IPS-18c (cell line): ENCODE results near the gene CACNA1C.
"Not testable (repeated sequence)": the region's sequence is repeated elsewhere in the genome, so short reads cannot be mapped to it uniquely, and the experiment has no call there.

Source experiments
- H3K4me3 ChIP-seq: 2 replicates; pipeline ENCODE4 v1.7.0; 2013; ENCODE audit warnings: low read depth, mild to moderate bottlenecking, low read length, moderate library complexity; ENCODE audit not compliant: insufficient read depth
- H3K9me3 ChIP-seq: one replicate; pipeline ENCODE4 v1.6.1; 2013; ENCODE audit warnings: mild to moderate bottlenecking, low read length, moderate library complexity; ENCODE audit not compliant: control insufficient read depth, insufficient read depth

The CACNA1C gene

DNA sequence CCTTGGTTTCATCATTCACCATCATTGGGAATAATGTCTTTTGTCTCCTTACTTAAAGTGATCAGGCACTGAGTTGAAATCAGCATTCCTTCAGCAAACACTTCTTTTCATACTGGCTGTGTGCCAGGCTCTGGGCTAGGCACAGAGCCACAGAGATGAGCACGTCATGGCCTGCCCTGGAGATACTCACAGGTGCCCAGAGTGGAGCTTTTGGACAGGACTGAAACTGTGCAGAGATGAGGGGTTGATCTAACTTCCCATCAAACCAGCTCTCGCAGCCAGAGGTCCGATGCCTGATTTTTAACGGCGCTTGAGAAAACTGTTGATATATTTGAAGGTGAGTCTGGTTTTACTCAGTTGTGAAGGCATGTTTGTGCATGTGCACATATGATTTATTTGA is 43.1 kb downstream of the CACNA1C start:
- Histone ChIP-seq H3K4me3 (no peak overlapping the region), H3K9me3 (no peaks in the 10 kb centered on the region)

- H3K9me3 ChIP-seq, result no peaks in the 10 kb centered on the region
- no peak overlapping the region for H3K4me3 ChIP-seq
Observed at GRCh38 chr12:2097617-2098016, 44.8 kb downstream of the CACNA1C start.

GRCh38 chr12:2098852-2099251 is 46.1 kb downstream of the CACNA1C start:
- no peak overlapping the region for H3K4me3 ChIP-seq
- H3K9me3 ChIP-seq, result no peaks in the 10 kb centered on the region

GRCh38 chr12:2099595-2099994 is 46.8 kb downstream of the CACNA1C start:
- no peaks in the 10 kb centered on the region for H3K9me3 ChIP-seq

GRCh38 chr12:2101359-2101758 is 48.6 kb downstream of the CACNA1C start:
- Histone ChIP-seq H3K9me3 (no peaks in the 10 kb centered on the region), H3K4me3 (no peak overlapping the region)

More at GRCh38 chr12:2099595-2099994, 46.8 kb downstream of the CACNA1C start:
- no peak overlapping the region for H3K4me3 ChIP-seq

- H3K9me3 ChIP-seq, result no peaks in the 10 kb centered on the region
- no peak overlapping the region for H3K4me3 ChIP-seq
Observed at GRCh38 chr12:2101771-2102170, 49.0 kb downstream of the CACNA1C start.

DNA sequence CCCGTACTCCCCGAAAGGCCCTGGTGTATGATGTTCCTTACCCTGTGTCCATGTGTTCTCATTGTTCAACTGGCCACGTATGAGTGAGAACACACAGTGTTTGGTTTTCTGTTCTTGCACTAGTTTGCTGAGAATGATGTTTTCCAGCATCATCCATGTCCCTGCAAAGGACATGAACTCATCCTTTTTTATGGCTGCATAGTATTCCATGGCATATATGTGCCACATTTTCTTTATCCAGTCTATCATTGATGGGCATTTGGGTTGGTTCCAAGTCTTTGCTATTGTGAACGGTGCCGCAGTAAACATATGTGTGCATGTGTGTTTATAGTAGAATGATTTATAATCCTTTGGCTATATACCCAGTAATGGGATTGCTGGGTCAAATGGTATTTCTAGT is 49.9 kb downstream of the CACNA1C start:
- not testable (repeated sequence) for H3K9me3 ChIP-seq, H3K4me3 ChIP-seq

DNA sequence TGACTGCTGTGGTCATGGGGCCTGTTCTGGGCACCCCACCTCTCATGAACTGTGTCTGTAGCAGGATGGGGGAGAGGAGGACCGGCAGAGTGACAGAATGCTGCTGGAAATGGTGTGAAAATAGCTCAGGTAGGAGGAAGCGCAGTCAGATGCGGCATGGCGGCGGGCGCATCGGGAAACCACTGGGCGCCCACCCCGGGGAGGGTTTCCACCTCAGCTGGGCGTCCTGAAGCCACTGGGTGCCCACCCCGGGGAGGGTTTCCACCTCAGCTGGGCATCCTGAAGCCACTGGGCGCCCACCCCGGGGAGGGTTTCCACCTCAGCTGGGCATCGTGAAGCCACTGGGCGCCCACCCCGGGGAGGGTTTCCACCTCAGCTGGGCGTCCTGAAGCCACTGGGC is 52.6 kb downstream of the CACNA1C start:
- H3K4me3 ChIP-seq, H3K9me3 ChIP-seq: not testable (repeated sequence)

DNA sequence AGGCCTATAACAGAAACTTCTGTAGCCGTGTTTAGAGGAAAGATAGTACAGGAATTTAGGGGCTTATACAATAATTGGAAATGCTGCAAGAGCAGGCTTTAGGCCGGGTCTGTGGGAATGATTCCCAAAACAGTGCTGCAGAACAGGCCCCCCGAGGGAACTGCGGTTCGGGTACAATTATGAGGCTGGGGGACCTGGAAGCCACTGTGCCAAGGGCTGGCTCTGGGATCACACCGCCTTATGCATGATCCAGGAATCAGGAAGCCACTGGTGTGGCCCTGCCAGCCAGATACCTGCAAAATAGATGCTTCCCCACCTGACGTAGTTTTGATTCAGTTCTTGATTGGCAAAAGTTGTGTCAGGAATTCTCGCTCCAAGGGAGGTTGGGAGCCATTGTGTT is 55.4 kb downstream of the CACNA1C start:
- Histone ChIP-seq H3K9me3 (no peaks in the 10 kb centered on the region), H3K4me3 (no peak overlapping the region)

GRCh38 chr12:2108975-2109671 is 56.3 kb downstream of the CACNA1C start:
- Histone ChIP-seq H3K9me3 (no peaks in the 10 kb centered on the region), H3K4me3 (no peak overlapping the region)

DNA sequence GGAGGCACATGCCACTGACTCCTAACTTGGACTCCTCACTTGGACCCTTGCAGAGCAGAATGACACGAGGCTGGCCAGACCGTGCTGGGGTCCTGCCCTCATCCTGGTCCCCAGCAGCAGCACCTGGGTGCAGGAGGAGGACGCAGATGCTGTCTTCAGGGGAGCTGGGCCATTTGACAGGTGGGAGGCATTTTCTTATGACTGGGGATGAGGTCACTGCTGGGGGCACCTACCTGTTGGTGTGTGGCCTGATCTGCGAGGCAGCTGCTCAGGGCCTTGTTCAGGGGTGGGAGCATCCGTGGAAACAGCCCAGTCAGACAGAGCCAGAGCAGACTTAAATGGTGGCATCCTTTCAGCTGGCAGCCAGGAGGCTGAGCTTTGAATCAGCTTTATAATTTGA is 57.3 kb downstream of the CACNA1C start:
- no peak overlapping the region for H3K4me3 ChIP-seq
- H3K9me3 ChIP-seq, result no peaks in the 10 kb centered on the region

DNA sequence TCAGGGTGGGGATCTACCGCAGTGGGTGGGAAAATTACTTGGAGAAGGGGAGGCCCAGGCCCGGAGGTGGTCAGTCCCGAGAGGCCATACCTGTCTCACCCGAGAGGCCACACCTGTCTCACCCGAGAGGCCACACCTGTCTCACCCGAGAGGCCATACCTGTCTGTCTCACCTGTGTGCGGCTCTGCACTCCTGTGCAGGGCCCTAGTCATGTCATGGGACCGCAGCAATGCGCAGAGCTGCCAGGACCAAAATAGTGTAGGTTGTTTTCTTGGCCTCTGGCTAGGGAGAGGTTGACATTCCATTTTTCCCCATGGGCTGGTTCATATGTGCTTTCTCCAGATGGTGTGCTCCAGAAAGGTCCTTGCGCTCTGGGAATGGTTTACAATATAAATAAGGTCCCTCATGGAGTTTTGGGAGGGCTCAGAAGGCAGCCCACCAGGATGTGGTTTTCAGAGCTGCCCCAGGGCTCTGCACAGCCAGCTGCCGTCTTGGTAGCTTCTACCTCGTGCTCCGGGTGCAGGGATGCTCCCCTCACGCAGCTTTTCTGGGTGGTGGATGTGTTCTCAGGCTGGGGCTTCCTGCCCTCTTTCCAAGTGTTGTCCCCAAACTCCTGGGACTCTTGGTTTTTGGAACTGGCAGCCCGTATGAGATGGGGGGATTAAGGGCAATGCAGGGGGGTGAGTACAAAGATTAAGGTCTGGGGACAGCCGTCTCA is 58.2 kb downstream of the CACNA1C start:
- no peak overlapping the region for H3K4me3 ChIP-seq
- no peaks in the 10 kb centered on the region for H3K9me3 ChIP-seq

- H3K4me3 ChIP-seq, result no peak overlapping the region
- H3K9me3 ChIP-seq, result no peaks in the 10 kb centered on the region
Observed at GRCh38 chr12:2111826-2112225, 59.0 kb downstream of the CACNA1C start.

DNA sequence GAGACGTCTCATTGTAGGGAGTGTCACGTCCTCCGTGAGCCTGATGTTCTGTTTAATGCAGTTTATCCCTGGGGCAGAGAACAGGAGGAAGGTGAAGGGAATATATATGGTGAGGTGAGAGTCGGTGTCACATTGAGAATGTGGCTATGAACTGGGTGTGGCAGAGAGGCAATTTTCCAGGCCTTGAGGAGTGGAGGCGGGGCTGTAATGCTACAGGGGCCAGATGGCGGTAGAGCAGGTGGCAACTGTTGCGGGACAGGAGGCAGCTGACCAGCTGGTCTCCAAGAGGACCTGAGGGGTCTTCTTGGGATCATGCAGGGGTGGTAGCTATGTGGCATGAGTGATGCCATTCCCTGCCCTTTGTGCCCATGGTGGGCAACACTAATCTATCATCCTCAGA is 59.6 kb downstream of the CACNA1C start:
- H3K9me3 ChIP-seq, result no peaks in the 10 kb centered on the region
- H3K4me3 ChIP-seq, result no peak overlapping the region

DNA sequence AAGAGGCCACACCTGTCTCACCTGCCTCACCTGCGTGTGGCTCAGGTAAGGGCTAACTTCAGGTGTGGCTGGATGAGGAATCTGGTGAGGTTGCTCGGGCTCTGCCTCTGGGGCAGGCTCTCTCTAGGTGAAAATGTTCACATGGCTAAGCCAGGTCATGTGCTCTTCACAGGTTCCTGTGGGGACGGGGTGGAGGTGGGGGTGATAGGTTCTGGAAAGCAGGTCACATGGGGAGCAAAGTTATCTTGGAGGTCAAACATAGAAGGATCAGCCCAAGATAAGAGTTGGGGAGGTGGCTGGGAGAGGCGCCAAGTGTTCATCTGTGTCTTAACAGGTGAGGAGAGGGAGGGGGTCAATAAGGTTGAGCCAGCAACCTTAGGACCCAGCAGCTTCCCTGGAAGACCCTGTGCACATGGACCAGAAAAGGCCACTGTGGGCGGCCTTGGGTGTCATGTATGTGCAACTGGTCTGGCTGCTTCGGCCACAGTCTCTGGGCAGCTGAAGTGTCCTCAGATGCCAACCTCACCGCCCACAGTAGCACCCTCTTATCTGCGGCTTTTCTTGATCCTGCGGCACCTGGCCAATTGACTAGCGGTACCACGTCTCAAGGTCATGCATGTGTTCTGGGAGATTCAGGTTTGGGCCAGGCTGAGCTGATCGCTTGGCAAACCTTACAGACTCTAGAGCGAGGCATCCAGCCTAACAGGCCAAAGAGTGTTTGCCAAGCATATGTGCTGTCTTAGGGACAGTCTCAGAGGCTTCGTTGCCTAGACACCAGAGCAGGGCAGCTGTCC is 60.5 kb downstream of the CACNA1C start:
- H3K4me3 ChIP-seq, result no peak overlapping the region
- H3K9me3 ChIP-seq, result no peaks in the 10 kb centered on the region

GRCh38 chr12:2114071-2114470 is 61.3 kb downstream of the CACNA1C start:
- no peaks in the 10 kb centered on the region for H3K9me3 ChIP-seq
- H3K4me3 ChIP-seq, result no peak overlapping the region

GRCh38 chr12:2115101-2115845 is 62.5 kb downstream of the CACNA1C start:
- H3K9me3 ChIP-seq, result no peaks in the 10 kb centered on the region
- no peak overlapping the region for H3K4me3 ChIP-seq
